Left lung (tissue), 10 donors: ENCODE measurements around the gene ZFP14. TPM values are rescaled to one million over a fixed set of nuclear protein-coding genes. Genes with fewer than 3 reads are reported as not detected.

Source experiments
- ATAC-seq: fragments of 200-7000 bp; cut with Tn5 transposase; one replicate; pipeline ENCODE4 v1.9.1; 2020; ENCODE audit warnings: moderate library complexity
- DNase-seq, 4 donors: peaks; one replicate each; pipeline ENCODE4 v3.0.0-alpha.2; 2013 to 2020
- H3K27ac ChIP-seq, 2 donors: fragments of 200-600 bp; sonication (generic) in 1 of 2; one replicate each; pipeline versions ENCODE4 v1.5.0 to v1.8.0; 2020 to 2021
- H3K27me3 ChIP-seq, 2 donors: fragments of 200-600 bp; sonication (generic) in 1 of 2; one replicate each; pipeline versions ENCODE4 v1.5.0 to v1.8.0; 2020 to 2021
- H3K36me3 ChIP-seq, 2 donors: fragments of 200-600 bp; sonication (generic) in 1 of 2; one replicate each; pipeline versions ENCODE4 v1.5.0 to v1.8.0; 2020 to 2021
- H3K4me1 ChIP-seq, 2 donors: fragments of 200-600 bp; one replicate each; pipeline ENCODE4 v1.8.0; 2021
- H3K4me3 ChIP-seq, 2 donors: fragments of 200-600 bp; sonication (generic) in 1 of 2; one replicate each; pipeline versions ENCODE4 v1.5.0 to v1.8.0; 2020 to 2021; ENCODE audit warnings: mild to moderate bottlenecking in 1 of 2
- H3K9me3 ChIP-seq, 2 donors: fragments of 200-600 bp; sonication (generic) in 1 of 2; one replicate each; pipeline versions ENCODE4 v1.5.0 to v1.8.0; 2020 to 2021
- CTCF ChIP-seq, 2 donors: fragments of 200-600 bp; sonication (generic) in 1 of 2; IDR thresholded peaks; one replicate each; pipeline versions ENCODE4 v1.5.0 to v1.8.0; 2021; ENCODE audit warnings: antibody characterized with exemption in 2 of 2
- intact Hi-C, 2 donors: fragments of 100-400 bp; cut with DNase I; formaldehyde crosslinking; loops; one replicate each; pipeline versions ENCODE4 v1.11.2 to v1.14.2; 2022
- polyA plus RNA-seq, 6 donors: library from polyadenylated mRNA; unstranded; fragments of 120-200 nt; gene quantifications; one replicate each; pipeline ENCODE4 v1.2.1, GENCODE V29; 2013; ENCODE audit not compliant: insufficient read length in 6 of 6
- total RNA-seq, 2 donors: library from RNA; stranded (reverse); fragmentation: NEBNext Ultra II Directional; extraction: Animal tissue kit (Norgen Biotek cat#: 25700); gene quantifications; one replicate each; pipeline ENCODE4 v1.2.1, GENCODE V29; 2021
- donor health status: DM: no; HTN: yes; CAD: no.
- donor health status: DM: no; HTN: no; CAD: no.

Gene ZFP14
- total and polyA plus RNA-seq, 8 donors, result 3.8 to 16.1 (median 13.6) TPM

- Histone ChIP-seq H3K27me3 (no peaks in the 10 kb centered on the region), H3K36me3 (peaks cover 0 to 99% of the 10 kb centered on the region in 2 donors), H3K9me3 (peaks cover 0 to 90% of the 10 kb centered on the region in 2 donors), H3K4me1 (no peaks in the 10 kb centered on the region), H3K4me3 (no peak overlapping the region), H3K27ac (no peak overlapping the region)
- no peak for DNase-seq
- no peak for TF ChIP-seq CTCF (IDR thresholded peaks at IDR 0.05)
- no peak for ATAC-seq
- intact Hi-C loops, result no loop called here
Observed at GRCh38 chr19:36404498-36404897, 25.5 kb upstream of the ZFP14 start.

DNA sequence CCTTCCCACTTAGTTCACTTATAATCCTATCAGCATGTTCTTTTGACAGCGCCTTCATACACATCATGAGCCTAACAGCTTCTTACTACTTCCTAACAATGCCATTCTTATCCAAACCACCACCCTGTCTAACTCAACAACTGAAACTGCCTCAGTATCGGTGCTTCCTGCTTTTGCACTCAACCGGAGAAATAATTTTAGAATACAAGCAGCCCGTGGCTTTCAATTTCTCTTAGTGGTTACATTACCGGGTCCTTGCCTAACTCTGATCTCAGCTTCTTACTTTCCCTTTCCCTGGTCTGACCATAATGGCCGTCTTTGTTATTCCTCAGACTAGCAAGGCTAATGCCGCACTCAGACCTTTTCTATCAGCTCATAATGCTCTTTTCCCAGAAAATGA, 22.5 kb upstream of the ZFP14 start:
- intact Hi-C loops, result no loop called here
- no peak for ATAC-seq

DNA sequence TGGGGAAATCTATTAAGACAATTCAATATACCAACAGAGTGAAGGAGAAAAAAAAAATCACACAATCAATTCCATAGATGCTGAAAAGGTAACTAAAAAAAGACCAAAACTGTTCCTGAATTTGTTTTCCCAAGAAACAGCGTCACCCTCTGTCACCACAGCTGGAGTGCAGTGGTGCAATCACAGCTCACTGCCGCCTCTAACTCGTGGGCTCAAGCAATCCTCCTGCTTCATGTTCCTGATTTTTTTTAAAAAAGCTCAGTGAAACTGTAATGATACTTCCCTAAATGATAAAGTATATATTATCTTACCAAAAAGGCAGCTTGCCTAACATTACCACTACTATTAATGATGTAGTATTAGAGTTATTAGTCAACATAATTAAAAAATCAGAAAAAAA, 19.6 kb upstream of the ZFP14 start:
- Histone ChIP-seq H3K36me3 (peaks cover 3 to 100% of the 10 kb centered on the region in 2 donors), H3K4me3 (no peak overlapping the region), H3K27ac (no peak overlapping the region), H3K4me1 (no peaks in the 10 kb centered on the region), H3K9me3 (peaks cover 7 to 96% of the 10 kb centered on the region in 2 donors), H3K27me3 (no peaks in the 10 kb centered on the region)
- DNase-seq (no peak), ATAC-seq (no peak)
- intact Hi-C loops, result no loop called here
- no peak for TF ChIP-seq CTCF (IDR thresholded peaks at IDR 0.05)

More for the DNA sequence above, 22.5 kb upstream of the ZFP14 start:
- peaks cover 0 to 94% of the 10 kb centered on the region in 2 donors for H3K9me3 ChIP-seq
- TF ChIP-seq CTCF (IDR thresholded peaks at IDR 0.05), result no peak
- H3K27ac ChIP-seq, result no peak overlapping the region
- no peaks in the 10 kb centered on the region for H3K27me3 ChIP-seq
- peaks cover 0 to 100% of the 10 kb centered on the region in 2 donors for H3K36me3 ChIP-seq
- no peak overlapping the region for H3K4me3 ChIP-seq
- no peak for DNase-seq
- no peaks in the 10 kb centered on the region for H3K4me1 ChIP-seq

DNA sequence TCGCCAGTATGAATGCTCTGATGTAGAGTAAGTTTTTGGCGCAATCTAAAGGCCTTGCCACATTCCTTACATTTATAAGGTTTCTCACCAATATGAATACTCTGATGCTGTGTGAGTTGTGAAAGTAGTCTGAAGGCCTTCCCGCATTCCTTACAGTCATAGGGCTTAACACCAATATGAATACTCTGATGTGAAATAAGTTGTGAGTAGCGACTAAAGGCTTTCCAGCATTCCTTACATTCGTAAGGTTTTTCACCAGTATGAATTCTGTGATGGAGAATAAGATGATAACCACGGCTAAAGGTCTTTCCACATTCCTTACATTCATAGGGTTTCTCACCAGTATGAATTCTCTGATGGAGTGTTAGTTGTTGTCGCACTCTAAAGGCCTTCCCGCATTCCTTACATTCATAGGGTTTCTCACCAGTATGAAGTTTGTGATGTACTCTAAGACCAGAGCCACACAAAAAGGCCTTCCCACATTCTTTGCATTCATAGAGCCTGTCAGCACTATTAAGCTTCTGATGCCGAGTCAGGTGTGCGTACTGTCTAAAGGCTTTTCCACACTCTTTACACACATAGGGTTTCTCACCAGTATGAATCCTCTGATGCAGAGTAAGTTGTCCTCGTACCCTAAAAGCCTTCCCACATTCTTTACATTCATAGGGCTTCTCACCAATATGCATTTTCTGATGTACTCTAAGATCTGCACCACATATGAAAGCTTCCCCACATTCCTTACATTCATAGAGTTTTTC, 14.1 kb upstream of the ZFP14 start:
- DNase-seq (no peak), ATAC-seq (no peak)
- no peaks in the 10 kb centered on the region for H3K4me1 ChIP-seq
- no peak overlapping the region for H3K4me3 ChIP-seq
- H3K36me3 ChIP-seq, result peaks cover 12 to 66% of the 10 kb centered on the region in 2 donors
- no peak overlapping the region for H3K27ac ChIP-seq
- intact Hi-C loops, result no loop called here
- TF ChIP-seq CTCF (IDR thresholded peaks at IDR 0.05), result no peak
- peaks cover 18 to 100% of the 10 kb centered on the region in 2 donors for H3K9me3 ChIP-seq
- H3K27me3 ChIP-seq, result no peaks in the 10 kb centered on the region

GRCh38 chr19:36379510-36379819, 464 bp upstream of the ZFP14 start:
- H3K27ac ChIP-seq, result peak overlapping the region in 1 of 2 donors; percentile 84
- intact Hi-C loops, result no loop called here

More at GRCh38 chr19:36379510-36379819, 464 bp upstream of the ZFP14 start:
- peaks cover 0 to 27% of the 10 kb centered on the region in 2 donors for H3K9me3 ChIP-seq
- peaks cover 5 to 13% of the 10 kb centered on the region in 2 donors for H3K4me1 ChIP-seq
- ATAC-seq (no peak), DNase-seq (no peak)
- H3K4me3 ChIP-seq, result peak overlapping the region; percentile 54 to 71
- H3K27me3 ChIP-seq, result no peaks in the 10 kb centered on the region
- TF ChIP-seq CTCF (IDR thresholded peaks at IDR 0.05), result no peak
- no peaks in the 10 kb centered on the region for H3K36me3 ChIP-seq
